Measurements from ENCODE around the gene SBNO1.
"Not testable (repeated sequence)": the region's sequence is repeated elsewhere in the genome, so short reads cannot be mapped to it uniquely, and the experiment has no call there.

Gene SBNO1

GRCh38 chr12:123382684-123383083, 18.0 kb upstream of the SBNO1 start:
- TF ChIP-seq, protein P1, sequence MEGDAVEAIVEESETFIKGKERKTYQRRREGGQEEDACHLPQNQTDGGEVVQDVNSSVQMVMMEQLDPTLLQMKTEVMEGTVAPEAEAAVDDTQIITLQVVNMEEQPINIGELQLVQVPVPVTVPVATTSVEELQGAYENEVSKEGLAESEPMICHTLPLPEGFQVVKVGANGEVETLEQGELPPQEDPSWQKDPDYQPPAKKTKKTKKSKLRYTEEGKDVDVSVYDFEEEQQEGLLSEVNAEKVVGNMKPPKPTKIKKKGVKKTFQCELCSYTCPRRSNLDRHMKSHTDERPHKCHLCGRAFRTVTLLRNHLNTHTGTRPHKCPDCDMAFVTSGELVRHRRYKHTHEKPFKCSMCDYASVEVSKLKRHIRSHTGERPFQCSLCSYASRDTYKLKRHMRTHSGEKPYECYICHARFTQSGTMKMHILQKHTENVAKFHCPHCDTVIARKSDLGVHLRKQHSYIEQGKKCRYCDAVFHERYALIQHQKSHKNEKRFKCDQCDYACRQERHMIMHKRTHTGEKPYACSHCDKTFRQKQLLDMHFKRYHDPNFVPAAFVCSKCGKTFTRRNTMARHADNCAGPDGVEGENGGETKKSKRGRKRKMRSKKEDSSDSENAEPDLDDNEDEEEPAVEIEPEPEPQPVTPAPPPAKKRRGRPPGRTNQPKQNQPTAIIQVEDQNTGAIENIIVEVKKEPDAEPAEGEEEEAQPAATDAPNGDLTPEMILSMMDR (IDR thresholded peaks at IDR 0.05; ENCODE audit: control extremely low read depth, extremely low read depth, low read depth, missing control alignments): no peak
- POLR2A ChIA-PET: interaction anchor here (0.5 to 0.7 kb wide), 2 partner anchors 14 to 59 kb away, joined by 3 to 5 read pairs; no protein-coding TSS in a partner anchor

GRCh38 chr12:123379391-123379790, 14.7 kb upstream of the SBNO1 start:
- TF ChIP-seq, protein P1 (IDR thresholded peaks at IDR 0.05; ENCODE audit: control extremely low read depth, extremely low read depth, low read depth, missing control alignments): no peak
- no peak for DNase-seq (ENCODE audit: extremely low spot score)
- ChIA-PET POLR2A (no interaction called here), CTCF (interaction anchor here (1.0 to 1.2 kb wide), 2 partner anchors 8 to 14 kb away, joined by 3 to 4 read pairs; no protein-coding TSS in a partner anchor)

More at GRCh38 chr12:123382684-123383083, 18.0 kb upstream of the SBNO1 start:
- CTCF ChIA-PET: interaction anchor here (2.3 kb wide), 1 partner anchor 17 kb away, joined by 20 read pairs; no protein-coding TSS in a partner anchor
- DNase-seq (ENCODE audit: extremely low spot score): no peak

- DNase-seq (ENCODE audit: extremely low spot score); POLR2A ChIA-PET: not testable (repeated sequence)
- CTCF ChIA-PET: interaction anchor here (1.0 kb wide), 1 partner anchor 11 kb away, joined by 4 read pairs; the partner anchor contains the start of gene KMT5A
These were observed 7.8 kb upstream of the SBNO1 start for GRCh38 chr12:123372415-123372814.

GRCh38 chr12:123371667-123372368, 7.2 kb upstream of the SBNO1 start:
- CTCF ChIA-PET; POLR2A ChIA-PET; DNase-seq (ENCODE audit: extremely low spot score): not testable (repeated sequence)

GRCh38 chr12:123369229-123369628, 4.6 kb upstream of the SBNO1 start:
- ChIA-PET CTCF (interaction anchor here (0.9 kb wide), 1 partner anchor 9 kb away, joined by 3 read pairs; no protein-coding TSS in a partner anchor), POLR2A (no interaction called here)
- no peak for DNase-seq (ENCODE audit: extremely low spot score)
- TF ChIP-seq, protein P1 (IDR thresholded peaks at IDR 0.05; ENCODE audit: control extremely low read depth, extremely low read depth, low read depth, missing control alignments): no peak

- CTCF ChIA-PET; DNase-seq (ENCODE audit: extremely low spot score): not testable (repeated sequence)
- POLR2A ChIA-PET: interaction anchor here (0.5 kb wide), 1 partner anchor 14 kb away, joined by 5 read pairs; no protein-coding TSS in a partner anchor
These were observed 3.8 kb upstream of the SBNO1 start for GRCh38 chr12:123368431-123368830.

GRCh38 chr12:123367511-123367910, 2.9 kb upstream of the SBNO1 start:
- ChIA-PET CTCF (interaction anchor here (1.6 to 1.8 kb wide), 2 partner anchors 12 to 18 kb away, joined by 4 read pairs; no protein-coding TSS in a partner anchor), POLR2A (interaction anchor here (0.6 kb wide), 2 partner anchors 89 to 346 kb away, joined by 3 to 4 read pairs; no protein-coding TSS in a partner anchor)
- DNase-seq (ENCODE audit: extremely low spot score): no peak
- TF ChIP-seq, protein P1 (IDR thresholded peaks at IDR 0.05; ENCODE audit: control extremely low read depth, extremely low read depth, low read depth, missing control alignments): no peak

All from GM10248 (cell line).